Endothelial cell of umbilical vein (primary cell): ENCODE measurements around the gene DNMT3B.

ENCODE experiments used
- CTCF ChIP-seq, 2 donors: IDR thresholded peaks; 1 replicate in 1 of 2; 2 replicates in 1 of 2; pipeline ENCODE4 v1.5.1; 2011; ENCODE audit warnings: low read length in 2 of 2, mild to moderate bottlenecking in 2 of 2, moderate library complexity in 2 of 2, control low read depth in 1 of 2, inconsistent platforms in 1 of 2, low read depth in 1 of 2; ENCODE audit not compliant: insufficient read depth in 1 of 2; ENCODE audit errors: extremely low read depth in 1 of 2
- EZH2 ChIP-seq: IDR thresholded peaks from 2 replicates; pipeline ENCODE4 v1.6.1; 2012; ENCODE audit warnings: borderline replicate concordance, low read depth, mild to moderate bottlenecking, moderate library complexity, low read length, inconsistent platforms; ENCODE audit not compliant: severe bottlenecking
- POLR2AphosphoS5 ChIP-seq: IDR thresholded peaks from 2 replicates; pipeline ENCODE4 v1.6.1; 2012; ENCODE audit warnings: low read depth, mild to moderate bottlenecking, control low read depth, low read length, moderate library complexity; ENCODE audit not compliant: insufficient read depth

- TF ChIP-seq CTCF (IDR thresholded peaks at IDR 0.05; ENCODE audit: extremely low read depth in 1 of 2, insufficient read depth in 1 of 2, low read depth in 1 of 2, low read length in 2 of 2) (no peak), POLR2AphosphoS5 (no peak), EZH2 (no peak)
Measured at GRCh38 chr20:32820698-32821377, 58.7 kb downstream of the DNMT3B start.
